ENCODE measurements around the gene METRNL. TPM values are rescaled to one million over a fixed set of nuclear protein-coding genes. Genes with fewer than 3 reads are reported as not detected.
A peak's percentile ranks its signal among the peaks of the same experiment; 100 is the strongest.

The METRNL gene
- total RNA-seq, 1 experiment from 2014 or later = 44.6 TPM

DNA sequence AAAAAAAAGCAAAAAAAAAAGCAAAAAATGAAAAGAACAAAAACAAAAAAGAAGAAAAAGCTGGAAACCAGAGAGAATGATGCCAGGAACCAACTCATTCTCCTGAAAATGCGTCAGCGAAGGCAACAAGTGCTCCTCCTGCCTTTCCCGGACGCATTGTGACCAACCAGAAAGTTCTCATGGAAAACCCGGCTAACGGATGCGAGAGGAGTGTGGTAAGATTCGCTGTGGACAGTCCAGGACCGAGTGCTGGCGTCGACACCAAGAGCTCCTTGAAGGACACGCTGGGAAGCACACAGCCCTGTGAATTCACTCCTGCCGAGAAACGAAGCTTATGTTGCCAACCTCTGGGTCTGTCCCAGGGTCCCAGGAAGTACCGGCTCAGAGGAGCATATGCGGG lies 43.4 kb downstream of the METRNL start:
- peaks cover 6% of the 10 kb centered on the region for H3K4me1 ChIP-seq (replicated peaks; ENCODE audit: insufficient read depth)

DNA sequence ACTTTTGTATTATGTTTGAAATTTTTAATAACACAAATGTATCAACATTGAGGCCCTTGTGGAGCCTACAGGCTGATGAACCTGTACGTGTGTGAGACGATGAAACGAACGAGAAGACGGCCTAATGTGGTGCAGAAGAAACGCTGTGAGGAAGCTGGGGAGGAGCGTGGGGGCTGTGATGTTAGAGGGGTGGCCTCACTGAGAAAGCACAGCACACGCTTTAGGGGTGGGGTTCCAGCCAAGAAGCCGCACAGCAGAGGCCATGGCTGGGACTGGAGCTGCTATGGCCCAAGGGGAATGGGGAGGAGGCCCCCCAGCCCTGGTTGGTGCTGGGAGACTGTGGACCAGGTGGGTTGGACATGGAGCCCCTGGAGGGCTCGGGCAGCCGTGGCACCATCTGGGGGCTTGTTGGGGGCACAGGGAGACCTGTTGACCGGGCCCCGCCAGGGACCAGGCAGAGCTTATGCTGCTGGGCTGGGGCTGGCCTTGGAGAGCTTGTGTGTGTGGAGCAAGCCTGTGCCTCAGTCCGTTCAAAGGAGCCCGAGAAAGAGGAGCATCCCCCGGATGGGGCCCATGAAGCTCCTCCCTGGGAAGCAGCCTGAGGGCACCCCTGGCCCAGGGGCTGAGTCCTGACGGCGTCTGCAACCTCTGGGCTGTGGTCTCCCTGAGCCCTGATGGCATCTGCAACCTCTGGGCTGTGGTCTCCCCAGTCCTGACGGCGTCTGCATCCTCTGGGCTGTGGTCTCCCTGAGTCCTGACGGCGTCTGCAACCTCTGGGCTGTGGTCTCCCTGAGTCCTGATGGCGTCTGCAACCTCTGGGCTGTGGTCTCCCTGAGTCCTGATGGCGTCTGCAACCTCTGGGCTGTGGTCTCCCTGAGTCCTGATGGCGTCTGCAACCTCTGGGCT lies 44.7 kb downstream of the METRNL start:
- intact Hi-C loops (cut with micrococcal nuclease; ENCODE audit: unreplicated experiment) = no loop called here
- Histone ChIP-seq H3K9me2 (ENCODE audit: insufficient read depth) (no peaks in the 10 kb centered on the region), H4K20me1 (ENCODE audit: insufficient read depth) (no peaks in the 10 kb centered on the region), H3K27ac (no peak overlapping the region), H3K4me2 (no peak overlapping the region), H3K79me2 (ENCODE audit: low read depth) (no peaks in the 10 kb centered on the region), H3K9me3 (ENCODE audit: insufficient read depth, low read depth) (no peaks in the 10 kb centered on the region), H3K4me1 (replicated peaks; ENCODE audit: insufficient read depth) (peaks cover 6% of the 10 kb centered on the region), H3K36me3 (ENCODE audit: low read depth) (no peaks in the 10 kb centered on the region), H3K4me3 (no peak overlapping the region), H2AFZ (no peak overlapping the region), H3K27me3 (ENCODE audit: insufficient read depth, low read depth) (no peaks in the 10 kb centered on the region), H3F3A (ENCODE audit: insufficient read depth, low read depth) (0 out of 2 replicates have a peak, but pooled peaks cover 8% of the 10 kb centered on the region)
- ChIA-PET POLR2A (ENCODE audit: unreplicated experiment) (no interaction called here), CTCF (no interaction called here)
- no peak for DNase-seq
- TF ChIP-seq, protein P1, sequence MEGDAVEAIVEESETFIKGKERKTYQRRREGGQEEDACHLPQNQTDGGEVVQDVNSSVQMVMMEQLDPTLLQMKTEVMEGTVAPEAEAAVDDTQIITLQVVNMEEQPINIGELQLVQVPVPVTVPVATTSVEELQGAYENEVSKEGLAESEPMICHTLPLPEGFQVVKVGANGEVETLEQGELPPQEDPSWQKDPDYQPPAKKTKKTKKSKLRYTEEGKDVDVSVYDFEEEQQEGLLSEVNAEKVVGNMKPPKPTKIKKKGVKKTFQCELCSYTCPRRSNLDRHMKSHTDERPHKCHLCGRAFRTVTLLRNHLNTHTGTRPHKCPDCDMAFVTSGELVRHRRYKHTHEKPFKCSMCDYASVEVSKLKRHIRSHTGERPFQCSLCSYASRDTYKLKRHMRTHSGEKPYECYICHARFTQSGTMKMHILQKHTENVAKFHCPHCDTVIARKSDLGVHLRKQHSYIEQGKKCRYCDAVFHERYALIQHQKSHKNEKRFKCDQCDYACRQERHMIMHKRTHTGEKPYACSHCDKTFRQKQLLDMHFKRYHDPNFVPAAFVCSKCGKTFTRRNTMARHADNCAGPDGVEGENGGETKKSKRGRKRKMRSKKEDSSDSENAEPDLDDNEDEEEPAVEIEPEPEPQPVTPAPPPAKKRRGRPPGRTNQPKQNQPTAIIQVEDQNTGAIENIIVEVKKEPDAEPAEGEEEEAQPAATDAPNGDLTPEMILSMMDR (conservative IDR thresholded peaks at IDR 0.05) = no peak
- no peak for TF ChIP-seq EZH2 (IDR thresholded peaks at IDR 0.05; ENCODE audit: low read depth)
- no TSS peak for BruUV-seq (replicated peaks)

More for the DNA sequence above, 43.4 kb downstream of the METRNL start:
- Histone ChIP-seq H3K9me3 (ENCODE audit: insufficient read depth, low read depth) (no peaks in the 10 kb centered on the region), H3K27me3 (ENCODE audit: insufficient read depth, low read depth) (no peaks in the 10 kb centered on the region), H3K9me2 (ENCODE audit: insufficient read depth) (no peaks in the 10 kb centered on the region), H4K20me1 (ENCODE audit: insufficient read depth) (no peaks in the 10 kb centered on the region), H3K4me2 (no peak overlapping the region), H3K79me2 (ENCODE audit: low read depth) (no peaks in the 10 kb centered on the region), H2AFZ (no peak overlapping the region), H3F3A (ENCODE audit: insufficient read depth, low read depth) (0 out of 2 replicates have a peak, but pooled peaks cover 8% of the 10 kb centered on the region), H3K36me3 (ENCODE audit: low read depth) (no peaks in the 10 kb centered on the region), H3K4me3 (no peak overlapping the region), H3K27ac (no peak overlapping the region)
- ChIA-PET POLR2A (ENCODE audit: unreplicated experiment) (no interaction called here), CTCF (interaction anchor here (0.6 to 0.7 kb wide), 2 partner anchors 46 to 569 kb away, joined by 3 to 6 read pairs; no protein-coding TSS in a partner anchor)
- intact Hi-C loops (cut with micrococcal nuclease; ENCODE audit: unreplicated experiment) = no loop called here
- no TSS peak for BruUV-seq (replicated peaks)
- no peak for DNase-seq
- TF ChIP-seq, protein P1 (conservative IDR thresholded peaks at IDR 0.05) = no peak
- no peak for TF ChIP-seq EZH2 (IDR thresholded peaks at IDR 0.05; ENCODE audit: low read depth)

DNA sequence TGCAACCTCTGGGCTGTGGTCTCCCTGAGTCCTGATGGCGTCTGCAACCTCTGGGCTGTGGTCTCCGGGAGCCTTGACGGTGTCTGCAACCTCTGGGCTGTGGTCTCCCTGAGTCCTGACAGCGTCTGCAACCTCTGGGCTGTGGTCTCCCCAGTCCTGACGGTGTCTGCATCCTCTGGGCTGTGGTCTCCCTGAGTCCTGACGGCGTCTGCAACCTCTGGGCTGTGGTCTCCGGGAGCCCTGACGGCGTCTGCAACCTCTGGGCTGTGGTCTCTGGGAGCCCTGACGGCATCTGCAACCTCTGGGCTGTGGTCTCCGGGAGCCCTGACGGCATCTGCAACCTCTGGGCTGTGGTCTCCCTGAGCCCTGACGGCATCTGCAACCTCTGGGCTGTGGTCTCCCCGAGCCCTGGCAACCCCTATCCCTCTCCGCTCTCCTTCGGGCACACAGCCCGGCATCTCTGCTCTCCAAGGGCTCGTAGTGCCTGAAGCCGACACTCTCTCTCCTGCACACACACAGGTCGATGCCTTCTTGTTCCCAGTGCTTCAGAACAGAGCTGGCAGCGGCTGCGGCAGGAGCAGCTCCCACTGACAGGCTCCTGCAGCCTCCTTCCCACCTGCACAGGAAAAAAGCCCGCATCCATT lies 45.6 kb downstream of the METRNL start:
- intact Hi-C loops (cut with micrococcal nuclease; ENCODE audit: unreplicated experiment) = no loop called here
- H3K4me2 ChIP-seq = peak overlapping the region; percentile 56
- no peak overlapping the region for H3K4me3 ChIP-seq

More for the DNA sequence above, 45.6 kb downstream of the METRNL start:
- TF ChIP-seq, protein P1 (conservative IDR thresholded peaks at IDR 0.05) = no peak
- TF ChIP-seq EZH2 (IDR thresholded peaks at IDR 0.05; ENCODE audit: low read depth) = no peak
- Histone ChIP-seq H4K20me1 (ENCODE audit: insufficient read depth) (no peaks in the 10 kb centered on the region), H3K9me2 (ENCODE audit: insufficient read depth) (no peaks in the 10 kb centered on the region), H3K27ac (no peak overlapping the region), H2AFZ (no peak overlapping the region), H3K9me3 (ENCODE audit: insufficient read depth, low read depth) (no peaks in the 10 kb centered on the region), H3K4me1 (replicated peaks; ENCODE audit: insufficient read depth) (peaks cover 6% of the 10 kb centered on the region), H3F3A (ENCODE audit: insufficient read depth, low read depth) (0 out of 2 replicates have a peak, but pooled peaks cover 8% of the 10 kb centered on the region), H3K79me2 (ENCODE audit: low read depth) (no peaks in the 10 kb centered on the region), H3K36me3 (ENCODE audit: low read depth) (no peaks in the 10 kb centered on the region), H3K27me3 (ENCODE audit: insufficient read depth, low read depth) (no peaks in the 10 kb centered on the region)
- BruUV-seq (replicated peaks) = no TSS peak
- CTCF ChIA-PET = interaction anchor here (0.9 kb wide), 1 partner anchor 68 kb away, joined by 3 read pairs; no protein-coding TSS in a partner anchor
- POLR2A ChIA-PET (ENCODE audit: unreplicated experiment) = interaction anchor here (1.0 kb wide), 1 partner anchor 30 kb away, joined by 5 read pairs; no protein-coding TSS in a partner anchor
- no peak for DNase-seq

Measured in PC-9 (cell line).